Thoracic aorta (tissue), 2 donors: Measurements from ENCODE around the gene PPP3CA. TPM values are rescaled to one million over a fixed set of nuclear protein-coding genes. Genes with fewer than 3 reads are reported as not detected.

Experiments
- ATAC-seq: fragments of 150-250 bp; one replicate; pipeline ENCODE4 v1.8.0; 2017; ENCODE audit warnings: low read depth; ENCODE audit not compliant: insufficient number of reproducible peaks, low FRiP score
- DNase-seq: peaks from one replicate; pipeline ENCODE4 v3.0.0-alpha.2; 2020; ENCODE audit warnings: low spot score
- H3K27ac ChIP-seq, 2 donors: fragments of 200-600 bp; sonication (generic); 1 replicate in 1 of 2; 2 replicates in 1 of 2; pipeline ENCODE4 v1.5.1; 2016; ENCODE audit warnings: mild to moderate bottlenecking in 2 of 2, moderate library complexity in 2 of 2
- H3K27me3 ChIP-seq: fragments of 200-600 bp; sonication (generic); replicated peaks from 2 replicates; pipeline ENCODE4 v1.6.0; 2016; ENCODE audit warnings: mild to moderate bottlenecking; ENCODE audit not compliant: insufficient read depth
- H3K36me3 ChIP-seq: fragments of 200-600 bp; sonication (generic); one replicate; pipeline ENCODE4 v1.5.1; 2016
- H3K4me1 ChIP-seq, 2 donors: fragments of 200-600 bp; sonication (generic); 1 replicate in 1 of 2; 2 replicates in 1 of 2; pipeline versions ENCODE4 v1.5.1 to v1.6.0; 2016; ENCODE audit warnings: low read depth in 2 of 2, mild to moderate bottlenecking in 1 of 2; ENCODE audit not compliant: control insufficient read depth in 1 of 2
- H3K4me3 ChIP-seq: fragments of 200-600 bp; sonication (generic); 2 replicates; pipeline ENCODE4 v1.5.1; 2016; ENCODE audit warnings: mild to moderate bottlenecking
- H3K9me3 ChIP-seq: fragments of 200-600 bp; sonication (generic); 2 replicates; pipeline ENCODE4 v1.5.1; 2016
- total RNA-seq, 2 donors: library from RNA; depleted of rRNA; stranded (reverse); fragments of >200 nt; gene quantifications; one replicate each; pipeline versions ENCODE4 v1.1.0 to v1.2.3, GENCODE V29; 2016
- TF ChIP-seq, protein P1 (sequence below): fragments of 200-600 bp; sonication (generic); IDR thresholded peaks from one replicate; pipeline ENCODE4 v1.5.1; 2019; ENCODE audit warnings: antibody characterized with exemption

The PPP3CA gene
- total RNA-seq, 2 donors from 2014 or later: 21.9 to 43.2 TPM

DNA sequence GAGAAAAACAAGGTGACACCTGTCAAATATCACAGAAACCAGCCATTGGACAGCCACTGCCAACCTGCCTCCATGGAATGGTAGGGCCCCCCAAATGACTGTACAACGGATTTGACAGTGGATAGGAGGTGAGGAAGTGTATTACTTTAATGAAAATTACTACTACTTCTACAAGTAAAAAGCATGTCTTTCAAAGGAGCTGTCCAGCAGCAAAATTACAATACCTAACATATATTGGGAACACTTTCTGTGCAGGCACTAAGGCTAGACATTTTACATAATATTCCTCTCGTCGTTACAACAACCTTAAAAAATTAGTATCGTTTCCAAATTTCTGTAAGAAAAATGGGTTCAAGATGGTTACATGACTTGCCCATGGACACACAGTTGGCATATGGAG, 14.9 kb downstream of the PPP3CA start:
- Histone ChIP-seq H3K36me3 (no peaks in the 10 kb centered on the region), H3K9me3 (no peaks in the 10 kb centered on the region), H3K27me3 (no peaks in the 10 kb centered on the region), H3K4me1 (peaks cover 4 to 14% of the 10 kb centered on the region in 2 donors), H3K27ac (no peak overlapping the region), H3K4me3 (no peak overlapping the region)
- no peak for ATAC-seq
- TF ChIP-seq, protein P1, sequence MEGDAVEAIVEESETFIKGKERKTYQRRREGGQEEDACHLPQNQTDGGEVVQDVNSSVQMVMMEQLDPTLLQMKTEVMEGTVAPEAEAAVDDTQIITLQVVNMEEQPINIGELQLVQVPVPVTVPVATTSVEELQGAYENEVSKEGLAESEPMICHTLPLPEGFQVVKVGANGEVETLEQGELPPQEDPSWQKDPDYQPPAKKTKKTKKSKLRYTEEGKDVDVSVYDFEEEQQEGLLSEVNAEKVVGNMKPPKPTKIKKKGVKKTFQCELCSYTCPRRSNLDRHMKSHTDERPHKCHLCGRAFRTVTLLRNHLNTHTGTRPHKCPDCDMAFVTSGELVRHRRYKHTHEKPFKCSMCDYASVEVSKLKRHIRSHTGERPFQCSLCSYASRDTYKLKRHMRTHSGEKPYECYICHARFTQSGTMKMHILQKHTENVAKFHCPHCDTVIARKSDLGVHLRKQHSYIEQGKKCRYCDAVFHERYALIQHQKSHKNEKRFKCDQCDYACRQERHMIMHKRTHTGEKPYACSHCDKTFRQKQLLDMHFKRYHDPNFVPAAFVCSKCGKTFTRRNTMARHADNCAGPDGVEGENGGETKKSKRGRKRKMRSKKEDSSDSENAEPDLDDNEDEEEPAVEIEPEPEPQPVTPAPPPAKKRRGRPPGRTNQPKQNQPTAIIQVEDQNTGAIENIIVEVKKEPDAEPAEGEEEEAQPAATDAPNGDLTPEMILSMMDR: no peak
- no peak for DNase-seq

DNA sequence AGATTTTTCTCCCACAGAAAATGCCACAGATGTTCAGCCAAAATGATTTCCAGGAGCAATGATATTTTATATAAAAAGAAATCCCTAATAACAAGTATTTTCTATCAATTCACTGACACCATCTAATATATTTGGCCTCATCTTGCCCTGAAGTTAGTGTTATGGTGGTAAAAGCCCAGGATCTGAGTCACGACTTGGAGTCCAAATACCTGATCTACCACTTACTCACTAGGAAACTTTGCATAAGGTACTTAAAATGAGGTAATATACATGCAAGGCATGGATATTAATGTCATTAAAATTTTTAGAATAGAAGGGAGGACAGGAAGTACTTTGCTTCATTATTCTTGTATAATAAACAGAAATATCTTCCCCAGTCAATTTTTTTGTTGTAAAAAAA, 16.3 kb downstream of the PPP3CA start:
- ATAC-seq (no peak), DNase-seq (no peak)
- Histone ChIP-seq H3K9me3 (no peaks in the 10 kb centered on the region), H3K27ac (no peak overlapping the region), H3K4me3 (no peak overlapping the region), H3K27me3 (no peaks in the 10 kb centered on the region), H3K4me1 (peaks cover 4 to 11% of the 10 kb centered on the region in 2 donors), H3K36me3 (no peaks in the 10 kb centered on the region)
- TF ChIP-seq, protein P1: no peak

DNA sequence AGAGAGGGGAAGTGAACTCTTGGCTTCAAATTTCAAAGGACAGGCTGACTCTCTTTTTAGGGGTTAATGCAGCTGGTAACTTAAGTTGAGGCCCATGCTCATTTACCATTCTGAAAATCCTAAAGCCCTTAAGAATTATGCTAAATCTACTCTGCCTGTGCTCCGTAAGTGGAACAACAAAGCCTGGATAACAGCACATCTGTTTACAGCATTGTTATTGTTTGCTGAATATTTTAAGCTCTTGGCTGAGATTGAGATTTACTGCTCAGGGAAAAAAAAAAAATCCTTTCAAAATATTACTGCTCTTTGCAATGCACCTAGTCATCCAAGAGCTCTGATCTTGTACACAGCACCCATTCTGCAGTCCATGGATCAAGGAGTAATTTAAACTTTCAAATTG, 17.7 kb downstream of the PPP3CA start:
- TF ChIP-seq, protein P1: no peak

DNA sequence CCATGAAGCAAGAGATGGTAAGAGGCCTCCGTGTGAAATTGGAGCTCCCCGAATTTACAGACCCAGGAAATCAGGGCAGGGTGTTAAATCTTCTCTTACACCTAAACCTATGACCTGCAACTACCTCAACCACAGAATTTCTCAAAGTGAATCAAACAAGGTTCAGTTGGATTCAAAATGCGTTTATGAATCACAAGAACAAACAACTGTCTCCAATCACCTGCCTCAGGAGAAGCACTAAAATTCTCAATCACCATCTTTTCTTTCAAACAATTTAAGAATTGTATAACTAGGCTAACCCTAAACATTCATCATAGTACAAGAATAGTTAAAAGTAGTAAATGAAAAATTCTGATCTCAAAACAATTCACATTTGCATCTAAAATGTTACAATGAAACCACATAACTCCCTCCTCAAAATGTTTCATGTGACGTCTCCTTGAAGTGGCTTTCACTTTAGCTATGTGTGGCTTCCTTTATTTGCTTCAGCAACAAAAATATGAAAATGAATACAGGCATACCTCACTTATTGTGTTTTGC, 19.2 kb downstream of the PPP3CA start:
- no peaks in the 10 kb centered on the region for H3K27me3 ChIP-seq
- ATAC-seq (no peak), DNase-seq (no peak)
- H3K36me3 ChIP-seq: no peaks in the 10 kb centered on the region
- no peak overlapping the region for H3K27ac ChIP-seq
- H3K4me1 ChIP-seq: peaks cover 4 to 11% of the 10 kb centered on the region in 2 donors
- no peaks in the 10 kb centered on the region for H3K9me3 ChIP-seq
- no peak overlapping the region for H3K4me3 ChIP-seq
- TF ChIP-seq, protein P1: no peak

More for the DNA sequence above, 17.7 kb downstream of the PPP3CA start:
- Histone ChIP-seq H3K4me3 (no peak overlapping the region), H3K27ac (no peak overlapping the region), H3K36me3 (no peaks in the 10 kb centered on the region), H3K4me1 (peaks cover 4 to 11% of the 10 kb centered on the region in 2 donors), H3K9me3 (no peaks in the 10 kb centered on the region), H3K27me3 (no peaks in the 10 kb centered on the region)
- DNase-seq (no peak), ATAC-seq (no peak)

DNA sequence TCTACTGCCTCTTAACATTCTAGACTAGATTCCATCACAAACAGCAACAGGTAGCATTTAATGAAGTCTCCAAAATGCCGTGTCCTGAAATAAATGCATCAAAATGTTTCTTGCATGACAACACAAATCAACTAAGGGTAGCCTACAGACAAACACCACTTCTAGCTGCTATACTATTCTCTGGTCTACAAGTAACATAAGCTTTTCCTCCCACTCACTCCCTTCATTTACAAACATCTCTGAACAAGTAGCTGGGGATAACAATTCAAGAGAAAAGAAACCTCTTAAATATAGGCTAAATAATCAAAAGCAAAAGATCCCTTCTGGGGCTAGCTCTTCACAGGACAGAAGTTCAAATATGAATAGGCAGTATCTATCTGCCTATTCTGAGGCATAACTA, 20.8 kb downstream of the PPP3CA start:
- DNase-seq (no peak), ATAC-seq (no peak)
- H3K36me3 ChIP-seq: no peaks in the 10 kb centered on the region
- H3K4me1 ChIP-seq: peaks cover 4 to 20% of the 10 kb centered on the region in 2 donors
- H3K27ac ChIP-seq: no peak overlapping the region
- H3K4me3 ChIP-seq: no peak overlapping the region
- H3K27me3 ChIP-seq: no peaks in the 10 kb centered on the region
- TF ChIP-seq, protein P1: no peak
- no peaks in the 10 kb centered on the region for H3K9me3 ChIP-seq
